Measurements from ENCODE around the gene MRPS25. TPM values are rescaled to one million over a fixed set of nuclear protein-coding genes. Genes with fewer than 3 reads are reported as not detected.
A peak's percentile ranks its signal among the peaks of the same experiment; 100 is the strongest.

The MRPS25 gene
- 48.8 TPM for total RNA-seq

DNA sequence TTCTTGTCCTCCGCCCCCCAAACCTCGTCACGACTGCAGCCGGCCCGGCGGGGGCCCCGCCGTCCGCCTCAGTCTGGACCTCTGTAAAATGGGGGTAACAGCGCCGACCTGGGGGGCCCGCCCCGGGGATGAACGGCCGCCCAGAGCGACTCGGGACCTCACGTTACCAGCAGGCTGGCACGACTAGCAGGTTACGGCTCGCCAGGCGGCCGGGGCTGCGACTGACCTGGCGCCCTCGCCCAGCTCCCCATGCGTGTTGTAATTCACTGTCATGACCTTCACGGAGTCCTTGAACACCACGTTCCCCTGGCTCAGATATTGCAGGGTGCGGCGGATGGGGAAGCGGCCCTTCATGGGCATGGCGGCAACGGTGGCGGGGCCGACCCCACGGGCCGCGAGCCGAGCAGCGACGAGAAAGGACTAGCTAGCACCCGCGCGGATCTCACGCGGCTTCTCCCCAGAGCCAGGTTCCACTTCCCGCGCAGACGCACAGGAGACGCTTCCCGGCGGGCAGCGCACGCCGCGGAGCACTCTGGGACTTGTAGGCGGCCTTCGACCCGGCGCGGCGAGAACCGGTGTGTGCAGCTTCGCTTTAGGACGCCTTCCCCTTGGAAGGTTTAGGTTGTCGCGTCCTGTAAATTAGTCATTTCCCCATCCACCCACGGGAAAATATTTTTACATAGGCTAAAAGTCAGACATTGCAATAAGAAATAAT, at the start of gene MRPS25:
Gene MRPS25 (minus strand): TSS at position 481 of the 715 bp plus-strand sequence. CDS start 121 bp downstream, at position 360.
- peak; percentile 91 for DNase-seq (ENCODE audit: low spot score)

DNA sequence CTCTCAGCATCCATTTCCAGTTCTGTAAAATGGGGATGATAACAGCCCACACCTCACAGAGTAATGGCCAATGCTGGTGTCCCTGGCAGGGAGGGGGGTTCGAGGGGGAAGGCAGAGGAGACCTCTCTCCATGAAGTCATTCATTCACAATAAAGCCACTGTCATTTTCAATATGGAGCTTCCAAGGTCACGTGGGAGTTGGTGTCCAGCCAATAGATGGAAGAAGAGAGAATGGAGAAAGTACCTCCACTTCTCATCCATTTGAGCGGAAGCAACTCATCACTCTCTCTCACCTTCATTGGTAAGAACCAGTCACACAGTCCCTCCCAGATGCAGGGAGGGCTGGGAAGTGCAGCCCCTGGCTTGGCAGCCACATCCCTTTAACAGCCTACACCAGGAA, 48.8 kb upstream of the MRPS25 start:
- no peak for DNase-seq (ENCODE audit: low spot score)

GRCh38 chr3:15113471-15113870, 48.4 kb upstream of the MRPS25 start:
- no peak for DNase-seq (ENCODE audit: low spot score)

GRCh38 chr3:15112011-15112410, 46.9 kb upstream of the MRPS25 start:
- no peak for DNase-seq (ENCODE audit: low spot score)

- no peak for DNase-seq (ENCODE audit: low spot score)
These were observed 45.1 kb upstream of the MRPS25 start for GRCh38 chr3:15110206-15110605.

- no peak for DNase-seq (ENCODE audit: low spot score)
These were observed 43.8 kb upstream of the MRPS25 start for GRCh38 chr3:15108869-15109268.

DNA sequence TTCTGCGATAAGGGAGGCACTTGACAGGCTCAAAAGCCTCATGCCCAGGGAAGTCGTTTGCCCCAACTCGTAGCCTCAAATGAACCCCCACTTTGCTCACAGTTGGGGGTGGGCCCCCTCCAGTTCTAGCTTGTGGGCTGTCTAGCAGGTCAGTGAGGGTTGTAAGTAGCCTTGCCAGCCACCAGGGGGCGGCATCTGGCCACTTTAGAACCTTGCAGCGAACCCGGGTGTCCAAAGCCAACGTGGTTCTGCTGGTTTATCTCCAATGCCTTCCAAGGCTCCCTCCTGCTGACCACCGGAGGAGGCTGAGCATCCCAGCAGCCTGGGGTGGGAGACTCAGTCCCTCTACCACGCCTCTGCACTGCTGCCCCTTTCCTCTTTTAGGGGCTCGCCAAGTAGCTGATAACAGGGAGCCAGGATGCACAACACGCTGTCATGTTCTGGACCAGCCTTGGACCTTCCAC, 43.0 kb upstream of the MRPS25 start:
- DNase-seq (ENCODE audit: low spot score), result peak; percentile 54

DNA sequence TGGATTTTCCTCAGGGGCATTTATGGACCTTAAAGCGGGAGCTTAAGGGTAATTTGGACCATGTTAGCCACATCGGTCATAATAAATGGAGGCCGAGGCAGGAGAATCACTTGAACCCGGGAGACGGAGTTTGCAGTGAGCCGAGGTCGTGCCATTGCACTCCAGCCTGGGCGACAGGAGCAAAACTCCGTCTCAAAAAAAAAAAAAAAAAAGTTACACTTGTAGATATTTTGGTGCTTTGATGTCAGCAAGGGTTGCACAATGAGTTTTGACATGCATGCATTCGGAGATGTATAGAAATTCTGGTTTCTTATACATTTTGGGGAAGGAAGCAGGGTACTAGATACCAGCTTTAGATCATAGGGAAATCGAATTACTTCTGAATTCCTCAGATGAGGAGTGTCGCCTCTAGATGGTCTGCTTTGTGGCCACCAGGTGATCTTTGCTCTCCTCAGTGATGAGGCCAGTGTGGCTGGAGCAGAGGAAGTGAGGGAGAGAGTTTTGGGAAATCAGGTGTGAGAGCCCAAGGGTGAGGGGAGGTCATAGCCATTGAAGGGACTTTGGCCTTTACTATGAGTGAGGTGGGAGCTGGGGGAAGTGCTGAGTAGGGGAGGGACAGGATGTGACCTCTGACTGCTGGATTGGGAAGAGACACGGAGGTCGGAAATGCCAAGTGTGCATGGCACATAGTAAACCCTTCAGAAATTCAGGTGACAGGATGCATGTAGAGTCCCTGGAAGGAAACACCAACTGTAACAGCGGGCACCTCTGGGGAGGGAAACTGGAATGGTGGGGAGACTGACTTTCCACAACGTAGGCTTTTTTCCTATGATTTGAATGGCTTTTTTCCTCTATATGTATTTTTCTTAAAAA, 42.2 kb upstream of the MRPS25 start:
- no peak for DNase-seq (ENCODE audit: low spot score)

- peak; percentile 30 for DNase-seq (ENCODE audit: low spot score)
These were observed 37.7 kb upstream of the MRPS25 start for GRCh38 chr3:15102836-15103235.

GRCh38 chr3:15102256-15102655, 37.1 kb upstream of the MRPS25 start:
- peak; percentile 84 for DNase-seq (ENCODE audit: low spot score)

GRCh38 chr3:15099364-15100098, 34.4 kb upstream of the MRPS25 start:
- no peak for DNase-seq (ENCODE audit: low spot score)

- DNase-seq (ENCODE audit: low spot score), result peak; percentile 96
These were observed 33.6 kb upstream of the MRPS25 start, which contains the start of gene RBSN for GRCh38 chr3:15098503-15099363. Gene RBSN, minus strand, starts transcription at chr3:15099148. Its CDS starts 3,028 bp downstream, at chr3:15096120.

GRCh38 chr3:15097891-15098290, 32.8 kb upstream of the MRPS25 start:
- DNase-seq (ENCODE audit: low spot score), result no peak

- DNase-seq (ENCODE audit: low spot score), result no peak
These were observed 30.9 kb upstream of the MRPS25 start for GRCh38 chr3:15096046-15096445.

DNA sequence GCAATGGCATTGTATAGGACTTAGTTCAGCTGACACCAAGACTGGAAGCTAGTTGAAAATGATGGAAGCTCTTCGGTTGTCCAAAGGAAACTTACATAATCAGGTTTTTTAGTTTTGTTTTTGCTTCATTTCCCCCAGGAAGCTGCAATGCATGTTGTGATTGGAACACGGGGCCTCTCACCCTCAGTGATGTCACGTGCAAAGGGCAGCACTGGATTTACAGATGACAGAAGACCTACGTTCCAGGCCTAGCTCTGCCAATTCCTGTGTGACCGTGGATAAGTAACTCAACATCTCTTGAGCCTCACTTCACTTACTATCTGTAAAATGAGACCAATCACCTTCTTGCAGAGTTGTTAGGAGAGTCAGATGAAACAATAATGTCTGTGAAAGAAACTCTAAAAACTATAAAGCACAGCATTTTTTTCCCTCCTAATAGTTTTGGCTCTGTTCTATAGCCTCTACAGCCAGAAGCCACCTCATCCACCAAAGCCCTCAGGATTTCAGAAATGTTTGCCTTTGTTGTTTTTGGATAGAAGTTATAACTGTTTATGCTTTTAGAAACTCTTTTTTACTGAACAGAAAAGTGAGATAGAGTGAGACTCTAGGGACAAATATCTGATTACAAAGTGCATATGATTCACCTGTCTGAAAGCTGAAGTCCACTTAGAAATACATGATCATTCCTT, 29.2 kb upstream of the MRPS25 start:
- DNase-seq (ENCODE audit: low spot score), result no peak

DNA sequence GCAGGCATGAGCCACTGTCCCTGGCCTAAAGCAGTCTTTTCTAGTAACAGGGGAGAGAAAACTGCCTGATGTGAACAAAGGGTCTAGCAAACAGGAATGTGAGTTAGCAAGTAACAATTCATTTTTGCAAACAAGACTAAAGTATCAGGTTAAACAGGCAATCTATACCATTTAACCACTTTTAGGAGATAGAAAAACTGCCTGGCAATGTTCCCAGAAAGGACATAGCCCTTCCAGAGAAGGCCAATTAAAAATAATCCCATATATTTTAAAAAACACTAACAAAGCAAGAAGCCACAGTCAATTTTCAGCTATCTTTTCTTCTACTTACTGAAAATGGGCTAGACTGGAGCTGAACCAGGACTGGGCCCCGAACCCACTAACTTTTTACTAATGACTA, 27.6 kb upstream of the MRPS25 start:
- DNase-seq (ENCODE audit: low spot score), result no peak

DNA sequence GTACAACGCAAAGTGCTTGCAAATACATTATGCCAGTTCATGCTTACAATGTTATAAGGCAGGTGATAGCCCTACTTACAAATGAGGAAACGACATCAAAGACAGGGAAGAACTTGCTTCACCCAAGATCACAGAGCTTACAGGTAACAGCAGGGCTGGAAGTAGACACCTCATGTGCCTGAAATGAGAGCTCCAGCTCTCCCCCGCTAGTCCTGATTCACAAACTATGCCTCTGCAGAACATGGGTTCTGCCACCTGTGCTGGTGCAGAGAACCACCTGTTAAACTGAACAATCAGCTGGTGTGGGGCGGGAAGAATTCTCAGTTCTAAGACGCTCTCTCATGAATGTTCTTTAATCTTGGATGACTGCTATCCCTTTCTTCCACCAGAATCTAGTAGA, 26.5 kb upstream of the MRPS25 start:
- DNase-seq (ENCODE audit: low spot score), result no peak

- DNase-seq (ENCODE audit: low spot score), result no peak
These were observed 24.1 kb upstream of the MRPS25 start for GRCh38 chr3:15089201-15089600.

- DNase-seq (ENCODE audit: low spot score), result no peak
These were observed 21.6 kb upstream of the MRPS25 start for GRCh38 chr3:15086699-15087098.

DNA sequence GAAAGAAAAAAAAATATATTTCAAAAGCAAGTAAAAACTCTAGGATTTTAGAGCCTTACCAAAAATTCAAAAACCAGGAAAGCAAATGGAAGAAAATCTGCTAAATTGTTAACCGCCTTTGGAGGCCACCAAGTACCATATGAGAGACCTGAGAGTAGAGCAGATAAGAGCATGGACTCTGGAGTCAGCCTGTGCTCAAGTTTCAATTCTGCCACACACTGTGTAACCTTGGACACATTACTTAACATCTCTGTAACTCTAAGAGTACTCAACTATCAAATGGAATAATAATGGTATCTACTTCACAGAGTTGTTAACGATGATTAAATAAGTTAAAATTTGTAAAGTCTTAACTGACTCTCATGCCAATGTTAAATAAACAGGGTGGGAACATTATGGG, 21.1 kb upstream of the MRPS25 start:
- DNase-seq (ENCODE audit: low spot score), result no peak

GRCh38 chr3:15083252-15083651, 18.1 kb upstream of the MRPS25 start:
- no peak for DNase-seq (ENCODE audit: low spot score)

Measured in mucosa of gallbladder (tissue), 1 donor.